CD4-positive, alpha-beta T cell treated with Interleukin-15 for 1 hour (primary cell): ENCODE results near the gene RC3H2.

Source experiments
- DNase-seq: peaks from one replicate; pipeline ENCODE4 v3.0.0-alpha.2; 2020

Gene RC3H2

DNA sequence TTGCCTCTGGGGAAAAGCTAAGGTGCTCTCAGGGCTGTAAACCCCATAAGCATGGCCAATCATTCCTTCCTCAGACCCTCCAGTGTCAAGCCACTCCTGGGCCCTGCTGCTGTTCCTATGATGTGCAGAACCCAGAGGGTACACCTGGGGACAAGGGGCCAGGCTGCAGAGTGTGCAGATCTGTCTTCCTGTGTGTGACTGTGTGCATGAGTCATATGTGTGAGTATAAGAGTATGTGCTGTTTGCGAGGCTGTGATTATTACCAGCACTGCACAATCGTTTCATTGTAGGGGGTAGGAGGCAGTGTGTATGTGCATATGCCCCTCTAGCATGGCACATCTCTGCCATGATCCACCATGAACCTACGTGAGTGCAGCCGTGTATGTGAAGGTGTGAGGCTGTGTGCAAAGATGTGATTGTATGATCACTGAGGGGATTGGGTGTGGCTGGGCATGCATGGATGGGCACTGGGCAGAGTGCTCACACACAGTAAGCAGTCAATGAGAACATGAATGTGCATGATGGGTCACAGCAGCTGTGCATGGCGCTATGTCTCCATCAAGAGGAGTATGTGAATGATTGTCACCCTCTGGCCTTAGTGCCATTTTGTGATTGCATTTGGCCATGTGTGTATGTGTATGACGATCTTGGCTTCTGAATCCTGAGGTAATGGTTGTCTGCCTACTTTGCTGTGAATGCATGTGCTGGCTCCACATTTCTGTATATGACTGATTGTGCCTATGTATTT is 107.7 kb downstream of the RC3H2 start:
- no peak for DNase-seq
